ENCODE data around the gene AFF2. TPM values are rescaled to one million over a fixed set of nuclear protein-coding genes. Genes with fewer than 3 reads are reported as not detected.

AFF2 gene
- total RNA-seq, 1 experiment from 2014 or later, result 1.4 TPM

DNA sequence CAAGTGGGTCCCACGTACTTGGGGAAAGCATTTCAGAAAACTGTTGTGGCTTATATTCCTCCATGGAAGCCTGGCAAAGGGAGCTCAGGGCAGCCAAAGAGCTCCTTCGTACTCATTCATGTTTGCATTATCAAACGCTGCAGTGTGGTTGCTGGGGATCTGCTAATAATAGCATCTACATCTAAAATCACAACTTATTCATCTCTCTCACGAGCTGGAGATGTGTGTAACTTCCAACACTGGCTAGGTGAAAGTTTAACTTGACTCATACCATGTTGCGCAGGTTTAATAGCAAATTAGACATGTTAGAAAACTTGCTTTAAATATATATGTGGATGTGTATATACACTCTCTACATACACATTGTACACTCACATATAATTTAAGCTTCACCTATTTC is 415.1 kb downstream of the AFF2 start:
- no peak for DNase-seq (ENCODE audit: low read depth)

DNA sequence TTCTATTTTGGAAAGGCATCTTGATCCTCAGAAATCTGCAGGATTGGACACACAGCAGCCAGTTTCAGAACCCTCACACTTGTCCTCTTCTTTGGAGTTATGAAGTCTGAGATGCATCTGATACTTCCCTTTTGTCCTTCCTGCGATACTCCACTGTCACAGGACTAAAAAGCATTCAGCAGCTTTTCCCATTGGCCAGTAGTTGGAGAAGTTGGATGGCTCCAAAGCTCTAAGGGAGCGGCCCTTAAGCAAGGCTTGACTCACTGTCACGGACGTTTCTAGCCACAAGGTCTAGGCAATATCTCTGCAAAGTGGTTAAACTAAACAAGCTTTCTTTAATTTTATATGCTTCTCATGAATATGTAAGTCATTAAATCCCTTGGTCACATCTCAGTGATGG is 417.0 kb downstream of the AFF2 start:
- DNase-seq (ENCODE audit: low read depth), result no peak

DNA sequence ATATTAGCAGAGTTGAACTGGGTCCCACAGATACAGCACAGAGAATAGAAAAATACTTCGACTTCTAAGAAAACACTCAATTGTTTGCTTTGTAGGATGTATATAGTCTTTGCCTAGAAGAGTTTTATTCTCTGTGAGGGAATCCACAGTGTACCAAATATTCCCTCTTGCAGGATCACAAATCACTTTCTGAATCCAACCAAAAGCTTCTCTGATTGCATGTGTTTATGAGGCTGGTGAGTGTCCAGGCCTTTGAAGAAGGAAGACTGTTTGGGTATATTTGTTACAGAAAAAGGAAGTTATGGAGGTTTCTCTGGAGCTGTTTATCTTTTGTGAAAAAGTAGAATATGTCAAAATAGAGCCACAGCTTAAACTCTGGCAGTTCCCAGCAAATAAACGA is 423.2 kb downstream of the AFF2 start:
- no peak for DNase-seq (ENCODE audit: low read depth)

DNA sequence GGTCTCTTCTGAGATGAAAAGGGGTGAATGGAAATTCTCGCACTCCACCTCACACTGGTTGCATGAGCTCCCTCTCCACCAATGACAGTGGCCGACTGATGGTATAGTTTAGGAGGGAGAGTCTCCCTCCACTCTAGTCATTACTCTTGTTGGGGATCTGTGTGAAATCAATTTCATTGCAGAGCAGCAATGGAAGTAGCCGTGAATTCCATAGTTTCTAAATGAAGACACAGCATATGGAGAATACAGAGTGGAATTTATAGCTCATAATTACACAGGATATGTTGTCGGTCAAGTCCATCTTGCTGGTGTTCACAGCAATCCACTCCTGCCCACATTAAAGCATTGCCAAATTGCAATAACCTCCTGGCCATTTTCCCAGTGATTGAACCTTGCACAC is 426.0 kb downstream of the AFF2 start:
- no peak for DNase-seq (ENCODE audit: low read depth)

DNA sequence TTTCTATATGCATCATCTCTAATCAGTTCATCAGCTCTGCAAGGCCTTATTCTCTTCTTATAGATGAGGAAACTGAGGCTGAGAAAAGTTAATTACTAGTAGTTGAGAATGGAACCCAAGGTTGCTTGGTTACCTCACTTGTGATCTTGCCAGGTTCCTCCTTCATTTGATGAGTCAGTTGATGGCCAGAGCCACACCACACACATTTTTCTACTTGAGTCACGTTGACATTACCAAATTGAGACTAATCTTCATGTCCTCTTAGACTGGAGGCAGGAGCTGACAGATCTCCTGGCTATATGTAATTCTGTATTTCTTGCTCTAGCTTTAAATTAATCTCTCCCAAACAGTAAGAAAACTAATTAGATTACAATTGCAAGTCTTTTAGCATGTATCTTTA is 428.4 kb downstream of the AFF2 start:
- peak; percentile 66 for DNase-seq (ENCODE audit: low read depth)

DNA sequence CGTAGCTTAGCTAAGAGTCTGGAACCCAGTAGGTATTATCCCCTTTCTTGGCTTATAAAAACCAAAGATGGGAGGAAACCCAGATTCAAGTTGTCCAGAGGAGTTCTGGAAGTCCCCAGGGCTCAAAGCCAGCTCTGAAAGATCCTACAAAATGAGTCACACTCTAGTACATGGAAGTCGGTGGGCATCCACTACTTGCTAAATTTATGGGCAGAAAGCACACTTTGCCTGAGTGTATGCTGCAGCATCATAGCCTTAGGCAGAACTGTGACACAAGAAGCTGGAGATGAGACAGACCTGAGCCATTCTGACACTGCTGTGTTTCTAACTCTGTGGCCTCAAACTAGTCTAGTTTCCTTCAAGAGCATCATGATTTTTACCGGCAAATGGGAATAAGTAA is 429.3 kb downstream of the AFF2 start:
- DNase-seq (ENCODE audit: low read depth), result peak; percentile 53

DNA sequence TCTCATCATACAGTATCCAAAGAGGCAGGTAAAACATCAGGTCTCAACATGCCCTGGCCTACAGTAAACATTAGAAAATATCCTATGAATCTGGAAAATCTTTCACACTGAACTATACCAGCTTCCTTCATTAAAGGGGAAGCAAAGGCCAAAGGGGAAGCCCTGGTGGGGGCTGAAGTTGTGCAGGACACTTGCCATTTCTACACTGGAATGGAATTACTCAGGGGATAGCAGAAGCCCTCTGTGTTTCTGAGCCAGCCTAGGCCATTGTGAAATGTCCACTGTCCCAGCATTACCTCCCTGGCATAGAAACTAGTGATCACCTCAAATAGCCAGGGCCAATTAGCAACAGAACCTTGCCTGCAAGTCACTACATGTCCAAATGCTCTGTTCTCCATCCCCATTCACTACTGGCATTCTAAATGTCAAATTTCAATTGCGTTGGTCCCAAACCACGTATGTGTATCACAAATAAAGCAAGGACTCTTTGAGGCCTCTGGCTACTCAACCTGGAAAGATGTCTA is 429.9 kb downstream of the AFF2 start:
- no peak for DNase-seq (ENCODE audit: low read depth)

DNA sequence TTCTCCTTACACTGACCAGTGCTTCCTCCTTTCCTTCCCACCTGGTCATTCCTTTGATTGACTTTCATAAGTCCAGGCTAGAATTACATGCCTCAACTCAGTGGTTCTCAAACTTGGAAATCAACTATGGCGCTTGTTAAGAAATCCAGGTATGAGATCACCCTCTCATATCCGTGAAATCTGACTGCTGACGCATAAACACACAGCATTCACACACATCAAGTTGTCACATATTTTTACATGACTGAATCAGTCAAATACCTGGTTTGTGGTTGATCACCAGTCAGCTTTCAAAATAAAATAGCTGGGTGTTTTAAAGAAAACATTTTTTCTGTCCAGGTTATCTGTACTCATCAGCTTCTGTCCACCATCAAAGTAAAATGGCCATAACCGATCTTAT is 433.5 kb downstream of the AFF2 start:
- no peak for DNase-seq (ENCODE audit: low read depth)

DNA sequence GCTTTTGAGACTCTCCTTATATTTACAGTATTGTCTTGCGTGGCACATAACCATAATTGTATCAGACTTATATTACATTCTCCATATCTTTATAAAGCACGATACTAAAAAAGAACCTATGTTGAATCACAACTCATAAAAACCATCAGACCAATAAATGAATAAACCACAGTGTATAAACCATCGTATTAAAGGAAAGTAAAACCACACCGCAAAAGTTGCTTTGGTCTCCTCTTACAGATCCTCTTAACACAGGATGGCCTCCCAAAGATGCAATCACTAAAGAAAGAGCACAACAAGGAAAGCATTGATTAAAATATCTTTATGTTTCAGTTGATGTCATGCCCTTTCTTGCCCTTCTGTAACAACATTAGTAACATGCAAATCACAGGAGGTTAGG is 437.9 kb downstream of the AFF2 start:
- DNase-seq (ENCODE audit: low read depth), result no peak

DNA sequence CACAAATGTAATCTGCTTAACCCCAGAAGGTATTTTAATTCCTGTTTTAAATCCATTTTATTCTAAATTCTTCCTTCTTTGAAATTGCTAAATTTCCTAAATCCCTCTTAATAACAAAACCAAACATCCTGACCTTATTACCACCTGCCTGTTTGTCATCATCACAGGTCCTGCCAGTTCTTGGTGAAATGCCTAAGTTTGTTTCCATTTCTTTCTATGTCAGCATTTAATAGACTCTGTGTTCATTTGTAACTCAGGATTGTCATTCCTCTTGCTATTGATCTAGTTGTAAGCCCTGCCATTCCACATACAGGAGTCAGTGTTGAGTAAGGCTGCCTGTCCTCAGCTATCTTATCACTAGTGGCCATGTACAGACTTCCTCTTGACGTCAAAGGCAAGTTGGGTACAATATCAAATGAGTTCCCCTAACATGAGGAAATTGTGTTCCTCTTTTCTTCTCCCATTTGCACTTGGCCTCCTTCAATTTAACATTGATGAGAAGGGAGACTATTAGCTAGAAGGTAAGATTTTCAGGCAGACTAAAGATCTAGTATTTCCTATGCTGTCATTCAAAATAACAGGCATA is 440.1 kb downstream of the AFF2 start:
- DNase-seq (ENCODE audit: low read depth), result peak; percentile 0

DNA sequence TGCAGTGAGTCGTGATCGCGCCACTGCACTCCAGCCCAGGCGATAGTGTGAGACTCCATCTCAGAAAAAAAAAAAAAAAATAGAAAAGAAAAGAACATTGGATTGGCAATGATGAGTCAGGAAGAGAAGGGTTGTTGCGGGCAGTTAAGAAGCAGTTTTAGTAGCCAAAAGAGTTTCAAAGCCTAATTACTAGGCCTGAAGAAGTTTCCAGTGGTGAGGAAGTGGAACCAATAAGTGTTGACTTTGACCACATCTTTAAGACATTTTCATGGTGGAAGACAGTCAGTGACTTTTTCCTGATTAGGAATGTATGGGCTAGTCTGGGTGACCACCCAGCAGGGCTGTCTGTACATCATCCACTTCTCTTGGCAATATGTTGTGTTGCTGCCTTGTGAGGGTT is 442.3 kb downstream of the AFF2 start:
- DNase-seq (ENCODE audit: low read depth), result no peak

DNA sequence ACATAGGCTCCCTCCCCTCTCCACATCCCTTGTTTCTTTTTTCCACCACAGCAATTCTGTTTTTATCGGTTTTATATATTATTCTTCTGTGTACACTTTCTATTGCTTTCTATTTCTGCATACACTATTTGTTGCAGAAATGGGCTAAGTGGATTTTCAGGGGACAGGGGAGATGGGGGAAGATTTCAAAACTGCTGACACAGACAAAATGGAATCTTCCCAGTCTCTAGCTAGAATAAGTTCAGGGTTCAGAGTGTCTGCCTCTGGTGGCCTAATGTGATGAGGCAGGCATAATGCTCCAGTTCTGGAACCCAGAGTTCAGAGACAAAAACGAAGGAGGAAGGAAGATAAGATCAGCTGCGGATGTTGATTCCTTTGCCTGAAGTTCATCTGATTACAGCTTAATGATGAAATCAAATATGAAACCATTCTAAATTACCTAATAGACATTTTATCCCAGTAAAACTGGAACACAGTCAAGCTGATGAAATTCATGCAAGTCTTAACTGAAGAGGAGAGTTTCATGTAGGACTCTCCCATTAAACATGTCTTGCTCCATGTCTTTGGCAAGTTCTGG is 447.1 kb downstream of the AFF2 start:
- DNase-seq (ENCODE audit: low read depth), result no peak

DNA sequence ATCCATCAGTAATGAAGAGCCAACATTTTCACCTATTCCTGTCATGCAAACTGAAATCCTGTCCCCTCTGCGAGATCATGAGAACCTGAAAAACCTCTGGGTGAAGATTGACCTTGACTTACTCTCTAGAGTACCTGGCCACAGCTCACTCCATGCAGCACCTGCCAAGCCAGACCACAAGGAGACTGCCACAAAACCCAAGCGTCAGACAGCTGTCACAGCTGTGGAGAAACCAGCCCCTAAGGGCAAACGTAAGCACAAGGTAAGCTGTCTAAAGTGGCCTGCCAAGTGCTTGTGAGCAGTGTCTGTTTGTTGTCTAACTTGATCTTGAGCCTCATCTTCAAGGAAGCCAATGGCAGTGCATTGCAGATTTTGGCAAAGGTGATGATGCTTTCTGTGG is 455.9 kb downstream of the AFF2 start:
- no peak for DNase-seq (ENCODE audit: low read depth)

DNA sequence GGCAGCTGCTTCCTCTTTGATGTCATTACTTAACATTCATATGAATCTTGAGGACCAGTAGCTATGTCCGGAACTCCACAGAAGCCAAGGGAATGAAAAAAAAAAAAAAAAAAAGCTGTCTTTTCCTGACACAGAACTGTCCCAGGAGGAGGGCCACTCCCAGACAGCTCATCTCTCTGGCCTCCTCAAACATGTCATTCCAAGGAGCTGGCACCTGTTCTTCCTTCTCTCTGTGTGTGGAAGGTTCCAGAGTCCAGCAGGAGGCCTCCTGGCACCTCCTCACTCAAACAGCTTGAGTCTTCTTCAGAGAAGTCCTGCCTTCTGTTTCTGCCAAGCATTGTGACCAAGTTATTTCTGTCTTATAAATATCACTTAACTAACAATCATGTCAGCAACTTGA is 458.5 kb downstream of the AFF2 start:
- DNase-seq (ENCODE audit: low read depth), result peak; percentile 13

DNA sequence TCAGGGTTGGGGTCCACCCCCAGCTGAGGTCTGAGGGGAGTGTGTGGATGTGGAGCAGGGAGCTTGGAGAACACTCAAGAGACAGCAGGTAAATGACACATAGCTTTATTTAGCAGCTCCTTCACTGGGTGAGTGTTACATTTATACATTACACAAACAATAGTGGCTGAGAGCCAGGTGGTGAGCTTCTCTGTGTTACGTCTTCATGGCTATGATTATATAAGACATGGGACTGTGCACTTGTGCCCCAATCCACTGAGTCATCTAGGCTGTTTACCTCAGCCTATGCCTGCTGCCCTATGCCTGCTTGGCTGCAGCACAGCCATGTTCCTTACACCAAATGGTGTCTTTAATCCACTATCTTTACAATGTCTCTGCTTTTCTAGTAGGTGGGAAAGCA is 459.6 kb downstream of the AFF2 start:
- peak; percentile 57 for DNase-seq (ENCODE audit: low read depth)

DNA sequence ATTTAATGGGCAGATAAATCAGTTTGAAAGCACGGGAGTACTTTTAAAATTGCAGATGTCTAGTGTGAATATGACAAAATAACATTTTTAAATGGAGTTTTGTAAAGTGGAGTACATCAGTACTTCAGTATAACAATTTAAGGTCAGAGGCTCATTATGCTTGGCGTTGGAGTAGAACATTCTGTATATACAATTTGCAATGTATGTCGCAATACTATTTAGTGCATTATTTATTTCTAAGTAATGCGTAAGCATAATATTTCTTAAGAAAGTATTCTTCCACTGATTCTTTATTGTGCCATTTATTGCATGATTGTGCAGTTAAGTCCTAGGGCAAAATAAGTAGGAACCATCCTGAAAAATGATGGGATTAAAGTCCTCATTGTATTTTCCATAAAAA is 461.6 kb downstream of the AFF2 start:
- no peak for DNase-seq (ENCODE audit: low read depth)

DNA sequence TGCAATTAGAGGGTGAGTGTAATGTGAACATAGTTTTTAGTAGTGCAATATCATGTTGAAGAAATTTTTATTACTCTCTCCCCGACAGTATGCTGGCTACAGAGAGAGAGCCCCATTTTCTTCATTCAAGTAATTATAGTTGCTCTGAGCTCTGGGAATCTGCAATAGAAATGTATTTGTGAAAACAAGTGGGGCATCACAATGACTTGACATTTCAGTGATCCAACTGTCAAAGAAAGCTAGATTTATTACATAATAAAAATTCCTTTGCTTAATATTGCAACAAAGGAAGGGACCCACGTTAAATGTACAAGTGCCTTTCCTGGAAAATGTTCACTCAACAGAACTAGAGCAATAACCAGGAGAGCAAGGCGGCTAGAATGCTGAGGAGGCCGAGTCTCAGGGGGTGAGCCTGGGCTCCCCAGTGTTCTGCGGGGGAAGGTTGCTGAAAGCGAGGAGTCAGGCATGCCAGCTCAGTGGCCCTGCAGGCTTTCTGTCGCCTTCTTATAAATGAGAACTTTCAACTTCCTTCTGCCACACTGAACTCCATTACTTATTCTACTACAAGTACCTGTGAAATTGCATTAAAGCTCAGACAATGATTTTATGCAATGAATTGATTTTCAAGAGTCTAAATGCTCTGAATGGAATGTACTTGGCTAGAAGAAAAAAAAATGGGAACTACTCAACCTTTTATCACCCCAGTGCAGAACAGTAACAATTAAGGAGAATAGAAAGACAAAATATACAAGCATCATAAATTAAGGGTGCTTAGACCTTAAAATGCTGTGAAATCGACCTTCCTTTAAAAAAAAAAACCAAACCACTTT is 476.4 kb downstream of the AFF2 start:
- DNase-seq (ENCODE audit: low read depth), result no peak

DNA sequence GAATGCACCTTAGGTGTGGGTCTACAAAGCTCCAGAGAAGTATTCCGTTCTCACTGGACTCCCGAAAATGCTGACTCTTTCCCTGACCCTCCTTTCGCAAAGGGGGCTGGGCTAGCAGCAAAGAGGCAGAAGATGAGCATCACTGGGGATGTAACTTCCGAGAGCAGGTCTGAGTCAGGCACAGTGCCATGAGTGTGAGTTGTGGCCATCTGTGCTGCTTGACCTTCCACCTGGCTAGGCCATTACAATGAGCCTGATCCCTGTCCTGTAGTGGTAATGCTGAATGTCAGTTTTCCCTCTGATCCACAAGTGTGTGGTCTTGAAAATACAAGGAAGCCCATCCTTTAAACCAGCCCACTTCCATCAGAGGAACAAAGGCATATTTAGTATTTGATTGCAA is 479.4 kb downstream of the AFF2 start:
- no peak for DNase-seq (ENCODE audit: low read depth)

DNA sequence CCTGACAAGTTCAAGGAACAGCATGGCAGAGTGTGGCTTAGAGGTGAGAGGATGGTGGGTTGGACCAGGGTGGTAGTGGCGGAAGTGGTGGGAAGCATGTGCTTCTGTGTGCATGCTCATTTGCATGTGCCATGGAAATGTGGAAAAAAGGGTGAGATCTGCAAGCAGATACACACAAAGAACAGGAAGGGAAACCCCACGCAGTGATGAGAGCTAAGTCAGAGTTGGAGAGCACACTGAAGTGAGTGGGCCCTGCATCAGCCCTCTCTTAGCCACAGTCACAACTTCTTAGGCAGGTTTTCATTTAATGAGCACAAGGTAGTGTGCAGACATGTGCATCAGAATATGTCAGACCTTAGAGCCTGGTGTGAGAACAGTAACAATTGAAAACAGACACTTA is 483.8 kb downstream of the AFF2 start:
- no peak for DNase-seq (ENCODE audit: low read depth)

DNA sequence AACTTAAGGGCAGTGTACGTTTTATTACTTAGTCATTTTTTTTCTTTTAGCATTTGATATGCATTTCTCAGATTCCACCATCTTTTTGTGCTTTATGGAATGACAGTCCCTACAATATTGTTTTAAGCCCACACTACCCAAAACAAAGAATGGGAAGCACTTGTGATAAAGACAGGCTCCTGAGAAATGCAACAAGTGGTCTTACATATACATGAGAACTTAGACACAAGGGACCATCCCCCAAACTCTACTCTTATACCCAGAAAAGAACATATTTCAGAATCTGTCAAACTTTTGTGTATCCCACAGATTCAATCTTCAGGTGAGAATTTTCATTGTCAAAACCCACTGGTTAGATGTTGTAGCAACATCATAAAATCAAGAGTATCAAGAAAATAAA is 491.1 kb downstream of the AFF2 start:
- DNase-seq (ENCODE audit: low read depth), result no peak

DNA sequence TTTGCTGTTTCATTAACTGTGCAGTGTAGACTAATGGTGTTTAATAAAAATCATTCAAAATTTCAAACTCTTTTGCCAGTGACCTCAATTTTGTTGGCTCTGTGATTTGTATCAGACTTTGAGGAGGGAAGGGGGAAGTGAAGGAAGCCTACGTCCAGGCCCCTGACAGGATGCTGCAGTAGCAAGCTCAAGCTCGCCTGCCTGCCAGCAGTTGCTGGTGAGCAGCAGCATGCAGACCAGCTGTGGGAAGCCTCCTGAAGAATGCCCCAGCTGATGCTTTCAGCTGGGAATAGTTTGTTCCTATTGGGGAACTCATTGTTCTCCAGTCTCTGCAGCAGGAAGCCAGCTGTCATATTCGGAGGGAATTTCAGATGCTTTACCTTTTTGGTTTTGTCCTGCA is 495.2 kb downstream of the AFF2 start:
- no peak for DNase-seq (ENCODE audit: low read depth)

DNA sequence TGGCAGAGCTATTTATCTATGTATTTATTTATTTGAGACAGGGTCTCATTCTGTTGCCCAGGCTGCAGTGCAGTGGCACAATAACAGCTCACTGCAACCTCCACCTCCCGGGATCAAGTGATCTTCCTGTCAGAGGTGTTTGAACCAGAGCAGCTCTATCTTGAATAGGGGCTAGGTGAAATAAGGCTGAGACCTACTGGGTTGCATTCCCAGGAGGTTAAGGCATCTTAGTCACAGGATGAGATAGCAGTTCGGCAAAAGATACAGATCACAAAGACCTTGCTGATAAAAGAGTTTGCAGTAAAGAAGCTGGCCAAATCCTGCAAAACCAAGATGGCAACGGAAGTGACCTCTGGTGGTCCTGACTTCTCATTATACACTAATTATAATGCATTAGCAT is 501.9 kb downstream of the AFF2 start:
- no peak for DNase-seq (ENCODE audit: low read depth)

All from HT1080 (cell line).